Stomach (tissue), 9 donors: ENCODE results near the gene DOCK8. TPM values are rescaled to one million over a fixed set of nuclear protein-coding genes. Genes with fewer than 3 reads are reported as not detected.
A peak's percentile ranks its signal among the peaks of the same experiment; 100 is the strongest.

Experiments
- DNase-seq, 2 donors: peaks; one replicate each; pipeline versions ENCODE4 v3.0.0 to v3.0.0-alpha.2; 2013 to 2019
- H3K27ac ChIP-seq, 5 donors: fragments of 200-600 bp in 4 of 5; sonication (generic) in 4 of 5; one replicate each; pipeline ENCODE4 v1.5.1; 2013 to 2019; ENCODE audit warnings: mild to moderate bottlenecking in 1 of 5, moderate library complexity in 1 of 5
- H3K27me3 ChIP-seq, 3 donors: fragments of 200-600 bp; sonication (generic); one replicate each; pipeline ENCODE4 v1.5.1; 2017 to 2019; ENCODE audit warnings: mixed run types in 1 of 3
- H3K36me3 ChIP-seq, 4 donors: fragments of 200-600 bp; sonication (generic); 1 replicate in 3 of 4; 2 replicates in 1 of 4; pipeline ENCODE4 v1.5.1; 2016 to 2019
- H3K4me1 ChIP-seq, 4 donors: fragments of 200-600 bp; sonication (generic); one replicate each; pipeline ENCODE4 v1.5.1; 2016 to 2019
- H3K4me3 ChIP-seq, 4 donors: fragments of 200-600 bp; sonication (generic) in 3 of 4; one replicate each; pipeline ENCODE4 v1.5.1; 2016 to 2019; ENCODE audit warnings: mild to moderate bottlenecking in 1 of 4
- H3K9me3 ChIP-seq, 4 donors: fragments of 200-600 bp; sonication (generic); one replicate each; pipeline ENCODE4 v1.5.1; 2016 to 2019
- CTCF ChIP-seq, 7 experiments: fragments of 450-650 bp in 4 of 7; fragments of 200-600 bp in 3 of 7; sonication (generic) in 3 of 7; IDR thresholded peaks; one replicate each; pipeline ENCODE4 v1.5.1; 2016 to 2019; ENCODE audit warnings: antibody characterized with exemption in 7 of 7, control low read depth in 2 of 7, mild to moderate bottlenecking in 1 of 7
- EP300 ChIP-seq: sonication (generic); formaldehyde crosslinking; IDR thresholded peaks from one replicate; pipeline ENCODE4 v1.6.1; 2017; ENCODE audit warnings: antibody characterized with exemption
- POLR2A ChIP-seq, 4 donors: fragments of 450-650 bp; IDR thresholded peaks; one replicate each; pipeline ENCODE4 v1.6.1; 2016; ENCODE audit warnings: antibody characterized with exemption in 4 of 4, control low read depth in 2 of 4, mild to moderate bottlenecking in 1 of 4, moderate library complexity in 1 of 4
- POLR2AphosphoS5 ChIP-seq, 3 donors: sonication (generic); formaldehyde crosslinking; IDR thresholded peaks; one replicate each; pipeline ENCODE4 v1.6.1; 2016; ENCODE audit warnings: antibody characterized with exemption in 3 of 3
- WGBS, 5 donors: extraction: QIAGEN DNeasy Blood & Tissue Kit in 3 of 5; methylation state at CpG; one replicate each; pipeline versions ENCODE4 v1.1.5 to v1.1.7; 2013 to 2018; 5-methylcytosine and 5-hydroxymethylcytosine counted together
- intact Hi-C: fragments of 100-400 bp; cut with DNase I; formaldehyde crosslinking; loops from one replicate; pipeline ENCODE4 v1.15.1; 2023; ENCODE audit warnings: low total_unique reads
- polyA plus RNA-seq, 3 donors: library from polyadenylated mRNA; stranded (reverse); fragments of 200-250 nt; gene quantifications; one replicate each; pipeline ENCODE4 v1.2.3, GENCODE V29; 2013
- total RNA-seq, 5 donors: library from RNA; depleted of rRNA; stranded (reverse); fragments of >200 nt; gene quantifications; one replicate each; pipeline versions ENCODE4 v1.1.0 to v1.2.3, GENCODE V29; 2014 to 2016
- donor health status: healthy with polysubstance abuse.
- donor health status: Bipolar disorder and iron deficiency.
- donor health status: healthy.

DOCK8 gene
- total and polyA plus RNA-seq, 8 donors, result 2.8 to 191 (median 10.2) TPM

DNA sequence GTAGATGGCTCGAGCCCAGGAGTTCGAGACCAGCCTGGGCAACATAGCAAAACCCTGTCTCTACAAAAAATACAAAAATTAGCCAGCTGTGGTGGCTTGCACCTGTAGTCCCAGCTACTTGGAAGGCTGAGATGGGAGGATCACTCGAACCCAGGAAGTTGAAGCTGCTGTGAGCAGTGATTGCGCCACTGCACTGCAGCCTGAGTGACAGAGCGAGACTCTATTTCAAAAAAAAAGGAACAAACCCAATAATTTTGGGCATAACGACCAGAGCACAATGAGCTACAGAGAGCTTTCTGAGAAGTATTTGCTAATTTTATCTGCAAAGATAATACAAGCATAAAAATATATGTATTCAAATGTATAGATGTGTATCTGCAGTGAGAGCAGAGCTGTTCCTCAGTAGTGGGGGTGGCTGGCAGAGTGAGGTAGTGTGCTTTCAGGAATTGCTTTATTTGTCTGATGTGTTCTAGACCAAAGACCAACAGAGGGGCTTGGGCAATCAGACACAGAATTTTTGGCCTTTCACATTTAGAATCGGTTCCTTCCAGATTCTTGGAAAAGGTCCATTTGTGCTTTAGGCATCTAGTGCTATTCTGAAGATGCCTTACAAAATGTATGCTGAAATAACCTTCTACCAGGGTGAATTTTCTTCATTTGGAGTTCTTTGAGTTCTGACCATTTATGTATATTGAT is 5.2 kb downstream of the DOCK8 start:
- DNase-seq, result no peak
- WGBS, 5 donors, result 65 to 76% (median 74%) methylated on average over 7 of the region's 7 CpGs
- Histone ChIP-seq H3K27me3 (peaks cover 0 to 7% (median 4%) of the 10 kb centered on the region in 3 donors), H3K27ac (peak overlapping the region in 2 of 5 donors; percentile 23 to 56), H3K36me3 (no peaks in the 10 kb centered on the region), H3K4me3 (no peak overlapping the region), H3K9me3 (no peaks in the 10 kb centered on the region), H3K4me1 (peaks cover 0 to 79% (median 15%) of the 10 kb centered on the region in 4 donors)
- intact Hi-C loops, result no loop called here
- no peak for TF ChIP-seq POLR2AphosphoS5 (IDR thresholded peaks at IDR 0.05)
- TF ChIP-seq CTCF (IDR thresholded peaks at IDR 0.05), result no peak

DNA sequence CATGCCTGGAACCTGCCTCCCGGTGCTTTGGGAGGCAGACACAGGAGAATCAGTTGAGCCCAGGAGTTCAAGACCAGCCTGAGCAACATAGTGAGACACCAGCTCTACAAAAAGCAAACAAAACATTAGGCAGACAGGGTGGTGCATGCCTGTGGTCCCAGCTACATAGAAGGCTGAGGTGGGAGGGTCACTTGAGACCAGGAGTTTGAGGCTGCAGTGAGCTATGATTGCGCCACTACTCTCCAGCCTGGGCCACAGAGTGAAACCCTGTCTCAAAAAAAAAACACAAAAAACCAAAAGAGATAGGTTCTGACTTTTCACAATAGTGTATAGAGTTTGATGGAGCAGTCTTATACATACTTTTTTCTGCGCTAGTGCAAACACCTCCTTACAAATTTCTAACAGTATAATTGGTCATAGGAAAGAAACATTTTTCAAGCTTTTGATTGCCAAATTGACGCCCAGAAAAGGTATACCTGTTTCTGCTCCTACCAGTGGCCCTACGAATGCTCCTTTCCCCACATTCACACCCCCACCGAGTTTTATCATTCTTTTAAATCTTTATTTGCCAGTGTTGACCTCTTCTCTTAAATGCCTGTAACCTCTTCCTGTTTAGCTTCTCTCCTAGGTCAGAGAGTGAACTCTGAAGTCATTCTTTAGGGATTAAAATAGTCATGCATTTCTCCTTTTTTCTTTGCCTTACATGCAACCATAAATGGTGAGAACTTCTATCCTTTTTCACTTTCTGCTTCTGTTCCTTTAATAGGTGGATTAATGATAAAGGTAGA is 7.5 kb downstream of the DOCK8 start:
- H3K36me3 ChIP-seq, result no peaks in the 10 kb centered on the region
- TF ChIP-seq EP300, result no peak
- TF ChIP-seq POLR2A (IDR thresholded peaks at IDR 0.05), result no peak
- no peak for TF ChIP-seq CTCF (IDR thresholded peaks at IDR 0.05)
- TF ChIP-seq POLR2AphosphoS5 (IDR thresholded peaks at IDR 0.05), result no peak
- intact Hi-C loops, result no loop called here
- no peaks in the 10 kb centered on the region for H3K9me3 ChIP-seq
- DNase-seq, result no peak
- H3K4me3 ChIP-seq, result no peak overlapping the region
- peaks cover 0 to 64% (median 5%) of the 10 kb centered on the region in 4 donors for H3K4me1 ChIP-seq
- no peaks in the 10 kb centered on the region for H3K27me3 ChIP-seq
- H3K27ac ChIP-seq, result peak overlapping the region in 3 of 5 donors; percentile 0 to 51 (median 25)
- 56 to 66% (median 61%) methylated on average over 6 of the region's 6 CpGs for WGBS, 5 donors

DNA sequence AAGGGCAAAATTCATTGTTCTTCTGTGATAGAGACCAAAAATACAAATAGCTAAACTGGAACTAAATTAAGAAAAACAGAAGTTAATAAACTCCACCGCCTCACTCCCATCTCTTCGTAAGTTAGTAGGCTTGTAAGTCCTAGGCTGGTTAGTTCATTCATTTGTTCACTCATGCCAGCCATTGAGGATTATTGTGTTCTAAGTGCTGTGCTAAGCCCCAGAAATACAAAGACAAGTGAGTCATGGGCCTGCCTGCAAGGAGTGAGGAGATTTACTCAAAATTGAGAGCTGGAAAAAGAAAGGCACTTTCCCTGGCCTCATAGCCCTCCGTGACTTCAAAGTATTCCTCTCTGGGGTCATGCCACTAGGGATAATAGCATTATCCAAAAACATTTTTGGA is 8.5 kb downstream of the DOCK8 start:
- no peak overlapping the region for H3K4me3 ChIP-seq
- DNase-seq, result no peak
- no peaks in the 10 kb centered on the region for H3K27me3 ChIP-seq
- no peaks in the 10 kb centered on the region for H3K36me3 ChIP-seq
- H3K27ac ChIP-seq, result peak overlapping the region in 2 of 5 donors; percentile 25 to 51
- WGBS, 5 donors, result 72 to 98% (median 86%) methylated on average over 3 of the region's 3 CpGs
- no peak for TF ChIP-seq POLR2AphosphoS5 (IDR thresholded peaks at IDR 0.05)
- no peak for TF ChIP-seq EP300
- no peak for TF ChIP-seq POLR2A (IDR thresholded peaks at IDR 0.05)
- TF ChIP-seq CTCF (IDR thresholded peaks at IDR 0.05), result no peak
- peaks cover 0 to 58% (median 5%) of the 10 kb centered on the region in 4 donors for H3K4me1 ChIP-seq
- no peaks in the 10 kb centered on the region for H3K9me3 ChIP-seq
- intact Hi-C loops, result no loop called here

GRCh38 chr9:224026-224425 is 9.4 kb downstream of the DOCK8 start:
- 26 to 55% (median 37%) methylated on average over 5 of the region's 5 CpGs for WGBS, 5 donors
- intact Hi-C loops, result no loop called here
- TF ChIP-seq POLR2A (IDR thresholded peaks at IDR 0.05) (no peak), CTCF (IDR thresholded peaks at IDR 0.05) (no peak), POLR2AphosphoS5 (IDR thresholded peaks at IDR 0.05) (no peak), EP300 (no peak)
- Histone ChIP-seq H3K9me3 (peaks cover 0 to 5% (median 0%) of the 10 kb centered on the region in 4 donors), H3K36me3 (no peaks in the 10 kb centered on the region), H3K4me3 (no peak overlapping the region), H3K4me1 (peaks cover 0 to 58% (median 5%) of the 10 kb centered on the region in 4 donors), H3K27me3 (no peaks in the 10 kb centered on the region), H3K27ac (peak overlapping the region in 1 of 5 donors; percentile 8)
- no peak for DNase-seq
